PFSK-1 (cell line): ENCODE results near the gene AGK.

Experiments
- FOXP2 ChIP-seq: optimal IDR thresholded peaks from 2 replicates; pipeline ENCODE3; 2011; ENCODE audit warnings: borderline replicate concordance, control low read depth, inconsistent platforms; ENCODE audit not compliant: insufficient read depth; ENCODE audit errors: extremely low read length, extremely low read depth
- POLR2AphosphoS5 ChIP-seq: IDR thresholded peaks from 2 replicates; pipeline ENCODE4 v1.6.1; 2012; ENCODE audit warnings: low read depth, mild to moderate bottlenecking, control low read depth, low read length, moderate library complexity
- REST ChIP-seq, 2 experiments: IDR thresholded peaks; 2 replicates each; pipeline versions ENCODE4 v1.6.1 to v1.8.0; 2011 to 2012; ENCODE audit warnings: low read depth in 2 of 2, low read length in 2 of 2, control low read depth in 1 of 2, inconsistent platforms in 1 of 2, mild to moderate bottlenecking in 1 of 2, moderate library complexity in 1 of 2; ENCODE audit not compliant: insufficient read depth in 1 of 2
- SIN3A ChIP-seq: IDR thresholded peaks from 2 replicates; pipeline ENCODE4 v1.6.1; 2012; ENCODE audit warnings: mild to moderate bottlenecking, low read length, moderate library complexity, borderline replicate concordance; ENCODE audit not compliant: insufficient read depth
- TAF1 ChIP-seq: IDR thresholded peaks from 2 replicates; pipeline ENCODE4 v1.6.1; 2012; ENCODE audit warnings: low read length, control low read depth, borderline replicate concordance; ENCODE audit not compliant: insufficient read depth

AGK gene

GRCh38 chr7:141700848-141701371, 149.7 kb downstream of the AGK start:
- TF ChIP-seq SIN3A: no peak
- TF ChIP-seq REST (IDR thresholded peaks at IDR 0.05; ENCODE audit: insufficient read depth in 1 of 2, low read depth in 2 of 2, low read length in 2 of 2): no peak
- TF ChIP-seq TAF1: no peak
- no peak for TF ChIP-seq FOXP2
- no peak for TF ChIP-seq POLR2AphosphoS5

- no peak for TF ChIP-seq TAF1
- TF ChIP-seq REST (IDR thresholded peaks at IDR 0.05; ENCODE audit: insufficient read depth in 1 of 2, low read depth in 2 of 2, low read length in 2 of 2): no peak
- no peak for TF ChIP-seq POLR2AphosphoS5
- TF ChIP-seq FOXP2: no peak
- no peak for TF ChIP-seq SIN3A
Observed at GRCh38 chr7:141701489-141702046, 150.4 kb downstream of the AGK start.

- TF ChIP-seq POLR2AphosphoS5 (no peak), REST (IDR thresholded peaks at IDR 0.05; ENCODE audit: insufficient read depth in 1 of 2, low read depth in 2 of 2, low read length in 2 of 2) (no peak), TAF1 (no peak), FOXP2 (no peak), SIN3A (no peak)
Observed at GRCh38 chr7:141702047-141702567, 150.9 kb downstream of the AGK start, which contains the start of gene DENND11. TSS of gene DENND11 (minus strand) at chr7:141702166. CDS start at chr7:141702153, 13 bp downstream.

- TF ChIP-seq TAF1 (no peak), REST (IDR thresholded peaks at IDR 0.05; ENCODE audit: insufficient read depth in 1 of 2, low read depth in 2 of 2, low read length in 2 of 2) (no peak), SIN3A (no peak), FOXP2 (no peak), POLR2AphosphoS5 (no peak)
Observed at GRCh38 chr7:141702892-141703291, 151.7 kb downstream of the AGK start.
